GM18499 (cell line): ENCODE data around the gene CMC1.

Experiments used
- ATAC-seq: cut with Tn5 transposase; IDR thresholded peaks from one replicate; pipeline ENCODE4 v1.9.1; 2021; ENCODE audit warnings: moderate number of reproducible peaks; ENCODE audit not compliant: insufficient read depth, unreplicated experiment

The CMC1 gene

DNA sequence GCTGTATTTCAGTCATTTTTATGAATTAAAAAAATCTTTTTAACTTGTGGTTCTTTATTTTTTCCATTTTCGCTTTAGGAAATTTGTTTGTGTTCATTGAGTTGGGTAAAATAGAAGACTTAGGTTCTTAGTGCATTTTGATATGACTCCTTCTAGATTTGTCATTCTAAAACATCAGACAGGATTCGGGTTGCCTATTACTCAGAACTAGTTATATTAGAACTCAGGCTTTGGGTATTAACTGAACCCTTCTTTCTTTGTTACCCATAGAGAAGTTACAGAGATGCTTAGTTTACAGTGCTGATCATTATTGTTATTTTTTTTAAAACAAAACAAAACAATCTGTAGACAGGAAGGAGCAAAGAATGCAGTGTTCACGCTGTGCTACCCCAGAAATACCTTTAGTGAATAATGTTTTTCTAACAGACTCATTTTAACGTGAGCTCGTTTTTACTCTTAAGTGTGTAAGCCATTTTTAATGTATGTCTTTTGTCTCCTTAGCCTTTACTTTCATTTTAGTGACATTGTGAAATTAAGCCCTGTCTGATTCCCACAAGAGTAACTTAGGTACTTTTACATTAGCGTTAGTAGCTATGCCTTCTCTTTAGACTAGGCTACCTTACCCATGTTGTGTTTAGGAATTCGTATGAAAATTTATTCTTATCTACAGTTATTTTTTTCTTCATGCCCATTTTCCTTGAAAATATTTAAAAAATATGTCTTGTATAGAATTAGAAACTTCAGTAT, 53.4 kb downstream of the CMC1 start:
- ATAC-seq: no peak

DNA sequence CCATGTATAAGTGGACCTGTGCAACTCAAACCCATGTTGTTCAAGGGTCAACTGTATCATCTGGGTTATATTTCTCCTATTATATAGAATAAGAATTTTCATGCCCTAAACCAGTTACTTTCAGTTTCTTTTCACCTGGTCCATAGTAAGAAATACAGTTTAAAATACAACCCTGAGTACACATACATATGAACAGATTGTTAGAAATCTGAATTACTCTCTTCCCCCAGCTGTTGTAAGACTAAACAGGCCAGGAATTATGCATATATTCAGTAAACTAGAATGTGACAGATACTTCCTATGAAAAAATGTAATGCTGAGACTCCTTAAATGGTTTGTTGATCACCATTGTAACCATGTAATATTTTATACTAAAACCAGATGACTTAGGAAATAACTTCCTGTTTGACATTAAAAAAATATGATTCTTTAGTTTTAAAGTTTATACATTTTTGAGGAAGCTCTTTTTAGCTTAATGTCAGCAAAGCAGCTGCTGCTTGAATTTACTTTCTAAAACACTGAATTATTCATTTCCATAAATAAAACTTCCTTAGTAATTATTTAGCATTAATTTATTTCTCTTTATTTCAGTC, 54.6 kb downstream of the CMC1 start:
- ATAC-seq: no peak

DNA sequence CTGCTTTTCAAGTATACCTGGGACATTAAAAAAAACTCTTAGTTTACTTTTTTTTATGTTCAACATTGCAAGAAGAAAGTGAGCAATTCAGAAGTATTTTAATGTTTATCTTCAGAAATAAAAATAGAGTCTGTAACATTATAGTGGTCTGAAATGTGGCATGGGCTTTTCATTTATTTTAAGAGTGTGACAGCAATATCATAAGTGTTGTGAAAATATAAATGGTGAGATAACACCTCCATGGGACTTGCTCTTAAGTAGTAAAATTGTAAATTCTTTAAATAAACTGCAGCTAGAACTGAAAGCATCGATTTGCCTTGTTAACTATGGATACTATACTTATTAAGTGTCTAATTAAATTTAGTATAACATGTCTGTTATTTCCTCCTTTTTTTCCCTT, 58.3 kb downstream of the CMC1 start:
- ATAC-seq: no peak

DNA sequence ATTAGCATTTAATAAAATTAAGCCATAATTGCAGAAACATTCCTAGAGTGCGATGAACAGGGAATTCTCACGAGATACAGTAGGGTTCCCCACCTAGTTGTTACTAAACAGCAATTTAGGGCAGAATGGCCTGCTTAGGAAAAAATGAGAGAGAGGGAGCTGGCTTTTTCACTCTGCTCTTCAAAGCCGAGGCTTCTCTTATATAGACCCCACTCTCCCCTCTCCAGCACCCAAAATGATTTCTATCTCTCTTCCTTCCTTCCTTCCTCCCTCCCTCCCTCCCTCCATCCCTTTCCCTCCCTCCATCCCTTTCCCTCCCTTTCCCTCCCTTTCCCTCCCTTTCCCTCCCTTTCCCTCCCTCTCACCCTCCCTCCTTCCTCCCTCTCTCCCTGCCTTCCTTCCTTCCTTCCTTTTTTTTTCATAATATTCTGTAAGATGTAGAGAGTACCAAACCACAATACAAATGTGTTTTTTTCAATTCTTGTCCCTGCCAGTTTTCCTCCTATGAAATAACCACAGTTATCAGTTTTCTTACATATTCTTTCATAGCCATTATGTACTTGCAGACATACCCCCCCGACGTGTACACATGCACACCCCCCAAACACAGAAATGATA, 59.0 kb downstream of the CMC1 start:
- no peak for ATAC-seq

DNA sequence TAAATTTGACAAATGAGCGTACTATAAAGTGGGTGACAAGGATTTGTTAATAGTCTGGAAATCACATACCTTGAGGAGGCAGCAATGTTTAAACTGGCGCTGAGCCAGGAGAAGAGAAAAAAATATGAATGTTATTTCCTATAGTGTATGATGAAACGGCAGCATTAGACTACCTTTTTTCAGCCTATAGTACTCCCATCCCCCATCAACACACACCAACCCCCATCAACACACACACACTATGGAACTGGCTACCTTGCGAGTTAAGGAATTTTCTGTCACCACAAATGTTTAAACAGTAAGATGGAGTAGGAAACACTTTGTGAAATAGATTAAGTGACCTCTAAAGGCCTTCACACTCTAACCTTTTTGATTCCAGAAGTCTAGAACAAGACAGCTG, 60.3 kb downstream of the CMC1 start:
- no peak for ATAC-seq

DNA sequence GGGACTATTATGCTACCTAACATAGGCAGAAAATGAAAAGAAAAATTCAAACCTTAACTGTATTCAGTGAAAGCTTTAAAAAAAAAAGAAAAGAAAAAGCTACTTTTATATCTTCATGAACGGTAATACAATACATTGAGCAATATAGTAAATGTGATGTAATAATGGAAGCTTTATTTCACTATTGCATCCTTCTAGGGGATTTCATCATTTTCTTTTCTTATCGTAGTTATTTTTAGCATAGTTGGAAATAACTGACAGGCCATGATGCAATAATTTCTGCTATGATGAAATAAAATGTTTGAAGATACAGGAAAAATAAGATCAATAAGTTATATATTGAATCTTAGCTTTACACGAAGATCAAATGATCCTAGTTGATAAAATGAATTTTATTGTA, 66.8 kb downstream of the CMC1 start:
- no peak for ATAC-seq

DNA sequence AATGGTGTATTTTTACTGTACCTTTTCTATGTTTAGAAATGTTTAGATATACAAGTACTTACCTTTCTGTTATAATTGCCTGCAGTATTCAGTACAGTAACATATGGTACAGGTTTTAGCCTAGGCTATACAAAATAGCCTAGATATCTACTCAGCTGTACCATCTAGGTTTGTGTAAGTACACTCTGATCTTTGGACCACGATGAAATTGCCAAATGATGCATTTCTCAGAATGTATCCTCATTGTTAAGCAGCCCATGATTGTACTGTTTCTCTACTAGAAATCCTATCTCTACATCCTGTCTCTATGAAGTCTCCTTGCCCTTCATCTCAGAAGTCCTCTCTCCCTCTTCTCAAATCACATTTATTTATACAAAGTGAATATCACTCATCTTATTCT, 74.3 kb downstream of the CMC1 start:
- ATAC-seq: no peak

DNA sequence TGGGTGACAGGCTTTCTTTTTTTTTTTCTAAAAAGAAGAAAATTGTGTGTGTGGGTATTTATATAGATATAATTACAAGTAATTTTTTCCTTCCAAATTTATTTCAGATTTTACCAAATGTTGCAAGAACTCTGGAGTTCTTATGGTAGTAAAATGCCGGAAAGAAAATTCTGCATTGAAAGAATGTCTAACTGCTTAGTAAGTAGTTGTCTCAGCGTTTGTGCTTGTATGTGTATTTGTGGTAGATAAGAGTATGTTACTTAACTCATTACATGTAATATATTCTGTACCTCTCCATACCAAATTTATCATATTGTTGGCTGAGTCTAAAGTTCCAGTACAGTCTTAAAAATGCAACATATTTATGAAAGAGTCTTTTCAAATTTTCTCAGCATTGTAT, 74.8 kb downstream of the CMC1 start:
- ATAC-seq: no peak

DNA sequence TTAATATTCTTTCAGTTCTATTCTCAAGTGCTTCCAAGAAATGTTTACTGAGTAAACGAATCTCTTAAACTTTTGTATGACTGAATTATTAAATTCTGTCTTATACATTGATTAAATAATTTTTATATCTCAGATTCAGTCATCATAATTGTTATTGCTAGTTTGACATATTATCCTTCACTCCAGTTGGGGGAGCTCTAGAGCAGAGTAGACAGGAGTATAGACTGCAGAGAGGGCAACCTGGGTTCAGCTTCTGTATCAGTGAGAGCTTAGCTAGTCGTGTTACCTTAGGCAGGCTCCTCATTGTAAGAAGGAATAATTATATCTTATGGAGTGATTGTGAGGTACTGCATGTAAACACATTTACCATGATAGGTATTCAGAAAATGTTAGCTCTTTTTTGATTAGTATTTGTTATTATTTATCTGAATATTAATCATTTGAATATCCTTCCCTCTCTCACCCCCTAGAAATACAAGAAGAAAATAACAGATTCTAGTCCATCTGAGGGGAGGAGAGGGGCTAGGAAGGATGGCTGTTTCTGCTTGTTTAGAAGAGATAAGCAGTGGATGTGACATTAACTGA, 76.1 kb downstream of the CMC1 start:
- peak; percentile 92 for ATAC-seq

DNA sequence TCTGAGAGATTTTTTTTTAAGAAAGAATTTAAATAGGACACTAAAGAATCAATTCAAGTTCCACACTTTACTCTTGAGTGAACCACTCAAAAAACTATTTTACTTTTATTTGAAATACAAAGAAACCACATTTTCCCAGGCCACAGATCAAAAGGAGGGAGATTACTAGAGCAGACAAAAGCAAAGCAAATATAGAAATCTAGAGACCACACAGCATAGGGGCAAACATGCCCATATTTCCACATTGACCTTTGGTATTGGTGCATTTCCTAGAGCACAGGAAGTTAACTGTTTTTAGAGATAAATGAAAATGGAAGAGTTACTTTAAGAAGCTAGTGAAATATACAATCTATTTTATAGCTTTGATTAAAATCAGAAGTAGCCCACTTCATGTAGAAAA, 79.6 kb downstream of the CMC1 start:
- no peak for ATAC-seq

DNA sequence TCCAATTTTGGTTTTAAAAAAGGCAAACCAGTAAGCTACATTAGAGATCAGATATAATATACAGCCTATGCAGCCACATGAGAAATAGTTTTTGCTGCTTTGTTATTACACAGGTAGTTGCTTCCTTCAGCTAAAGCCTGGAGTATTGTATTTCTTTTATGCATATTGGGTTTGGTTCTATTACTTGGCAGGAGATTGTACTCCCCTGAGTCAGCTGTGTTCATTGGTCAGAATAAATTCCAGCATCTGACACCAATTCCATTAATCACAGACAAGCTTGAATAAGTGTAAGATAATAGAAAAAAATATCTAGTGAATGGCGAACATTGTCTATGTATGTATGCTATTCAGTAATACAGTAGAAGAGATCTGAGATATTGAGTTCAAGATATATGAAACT, 81.0 kb downstream of the CMC1 start:
- no peak for ATAC-seq

DNA sequence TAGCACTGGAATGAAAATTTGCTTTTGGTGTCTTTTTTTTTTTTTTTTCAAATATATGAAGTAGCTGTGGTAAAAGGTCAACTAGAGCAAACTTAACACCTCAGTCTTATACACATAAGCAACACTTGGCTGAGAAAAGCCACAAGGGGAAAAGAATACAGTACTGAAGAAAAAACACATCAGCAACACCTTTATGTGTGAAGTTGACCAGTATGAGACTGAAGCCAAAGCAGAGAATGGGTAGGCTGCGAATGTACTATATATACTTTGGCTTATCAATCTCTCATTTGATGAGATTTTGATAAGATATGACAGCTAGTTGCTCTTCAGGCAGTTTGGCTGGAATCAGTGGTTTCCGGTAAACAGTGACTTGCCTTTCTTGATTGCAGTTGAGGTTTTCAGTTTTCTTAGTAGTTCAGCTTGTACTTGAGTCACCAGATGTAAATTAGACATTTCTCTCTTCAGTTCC, 85.1 kb downstream of the CMC1 start:
- ATAC-seq: peak; percentile 43

DNA sequence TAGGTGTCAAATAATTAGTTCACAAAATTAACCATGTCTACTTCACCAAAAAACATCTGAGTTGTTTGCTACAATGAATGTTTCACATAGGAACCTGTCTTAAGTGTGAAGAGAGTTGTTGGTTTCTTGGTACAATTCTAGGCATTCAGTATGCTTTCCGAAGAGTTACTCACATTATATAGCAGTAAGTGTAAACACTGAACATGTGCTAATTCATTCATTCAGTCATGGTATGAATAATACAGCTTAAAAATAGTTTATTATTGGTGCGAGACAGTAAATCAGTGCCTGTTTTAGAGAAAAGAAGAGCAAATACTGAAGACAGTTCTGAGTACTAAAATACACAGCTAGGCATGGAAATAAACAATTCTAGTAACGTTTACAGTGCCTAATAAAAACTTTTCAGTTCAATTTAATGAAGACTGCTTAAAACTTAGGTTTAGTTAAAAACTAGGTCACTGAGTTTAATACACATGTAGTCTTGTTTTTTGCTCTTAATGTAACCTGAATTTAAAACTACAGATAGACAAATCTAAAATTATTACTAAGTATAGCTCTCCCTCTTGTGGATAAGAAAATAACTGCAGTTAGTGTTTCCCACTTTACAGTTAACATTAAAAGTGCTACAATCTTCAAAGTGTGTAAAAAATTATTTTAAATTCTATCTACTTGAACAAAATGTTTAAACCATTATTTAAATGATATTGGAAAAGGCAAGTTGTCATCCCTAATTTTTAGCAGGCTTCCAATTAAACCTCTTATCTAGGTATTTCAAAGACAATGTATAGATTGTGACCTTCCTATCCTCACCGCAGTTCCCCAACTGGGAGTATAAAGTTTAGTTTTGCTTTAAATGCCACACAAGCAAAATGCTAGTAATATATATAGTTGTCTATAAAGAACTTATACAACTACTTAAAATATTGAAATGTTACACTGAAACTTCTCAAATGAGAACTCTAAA, 87.1 kb downstream of the CMC1 start:
- ATAC-seq: no peak

DNA sequence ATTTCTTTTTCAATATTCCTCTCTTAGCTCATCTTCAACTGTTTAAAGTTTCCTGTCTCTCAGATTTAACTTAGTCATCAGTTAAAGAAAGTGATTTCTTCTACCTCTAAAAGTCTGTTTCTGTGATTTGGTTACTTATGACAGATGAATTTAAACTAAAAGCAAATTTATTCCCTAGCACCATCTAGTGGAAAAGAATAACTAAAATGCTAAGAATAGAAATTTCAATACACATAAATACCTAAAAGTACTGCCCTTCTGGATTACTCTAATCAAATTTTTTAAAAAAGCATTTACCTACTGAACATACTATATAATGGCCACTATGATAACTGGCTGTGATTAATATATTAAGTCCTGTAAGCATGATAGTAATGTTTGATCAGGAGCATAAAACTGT, 93.1 kb downstream of the CMC1 start:
- no peak for ATAC-seq

DNA sequence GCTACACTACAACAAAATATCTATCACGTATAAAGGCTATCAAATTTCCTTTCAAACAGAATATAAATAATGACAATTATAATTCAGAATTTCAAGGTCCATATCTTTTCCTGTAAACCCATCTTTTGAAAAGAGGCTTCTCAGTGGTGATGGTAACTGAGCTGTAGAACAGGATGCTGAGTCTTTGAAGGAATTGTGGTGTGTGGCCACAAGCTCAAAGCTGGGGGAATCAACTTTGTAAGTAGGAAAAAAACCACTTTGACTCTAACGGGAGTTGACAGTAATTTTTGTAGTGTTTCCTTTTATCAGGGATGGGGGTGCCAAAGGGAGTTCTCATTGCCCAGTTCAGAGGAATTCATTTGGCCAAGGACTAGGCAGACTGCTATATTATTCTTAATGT, 93.8 kb downstream of the CMC1 start:
- ATAC-seq: no peak

DNA sequence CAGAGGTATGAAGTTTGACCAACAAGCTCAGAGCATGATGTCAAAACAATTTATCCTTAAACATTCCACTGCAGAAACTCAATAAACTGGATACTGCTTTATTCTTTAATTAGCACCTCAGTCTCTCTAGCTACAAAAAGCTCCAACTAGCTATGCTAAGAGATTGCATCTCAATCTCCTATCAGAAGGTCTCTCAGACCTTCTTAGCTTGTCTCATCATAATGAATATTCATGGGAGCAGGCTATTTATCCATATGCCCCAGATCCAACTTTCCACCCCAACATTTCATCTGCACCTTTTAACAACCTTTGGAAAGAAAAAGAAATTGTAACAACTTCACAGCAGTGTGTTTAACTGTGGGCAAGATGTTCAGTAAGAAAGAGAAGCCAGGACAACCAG, 95.8 kb downstream of the CMC1 start:
- no peak for ATAC-seq

DNA sequence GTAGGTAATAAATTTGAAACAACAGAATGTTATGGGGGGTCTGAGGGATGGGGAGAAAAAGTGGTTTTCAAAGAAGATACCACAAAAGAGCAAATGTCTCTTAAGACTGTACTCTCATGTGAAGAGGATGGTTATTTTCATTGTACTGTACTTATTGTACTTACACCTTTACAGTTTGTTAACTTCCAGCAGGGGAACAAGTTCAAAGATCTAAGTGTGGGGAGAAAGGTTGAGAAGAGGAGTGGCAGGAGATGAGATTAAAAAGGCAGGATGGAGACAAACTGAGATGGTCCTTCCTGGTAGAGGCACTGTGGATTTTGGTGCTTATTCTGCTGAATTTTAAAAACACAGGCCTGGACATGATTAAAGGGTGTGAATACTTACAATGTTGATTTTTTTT, 101.7 kb downstream of the CMC1 start:
- ATAC-seq: no peak

DNA sequence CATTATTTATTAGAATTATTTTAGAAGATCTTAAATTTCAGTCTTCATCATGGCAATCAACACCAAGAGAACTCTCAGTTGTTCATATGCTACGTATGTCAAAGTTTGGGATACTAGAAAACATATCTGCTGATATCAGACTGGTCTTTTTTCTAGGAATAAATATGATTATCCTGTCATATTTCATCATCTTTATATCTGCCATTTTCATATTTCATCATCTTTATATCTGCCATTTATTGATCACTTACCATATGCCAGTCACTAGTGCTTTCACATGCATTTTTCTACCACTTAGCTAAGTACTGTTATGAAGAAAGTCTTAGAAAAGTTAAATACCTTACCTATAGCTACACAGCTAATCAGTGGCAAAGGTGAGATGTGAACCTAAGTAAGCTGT, 104.3 kb downstream of the CMC1 start:
- no peak for ATAC-seq

DNA sequence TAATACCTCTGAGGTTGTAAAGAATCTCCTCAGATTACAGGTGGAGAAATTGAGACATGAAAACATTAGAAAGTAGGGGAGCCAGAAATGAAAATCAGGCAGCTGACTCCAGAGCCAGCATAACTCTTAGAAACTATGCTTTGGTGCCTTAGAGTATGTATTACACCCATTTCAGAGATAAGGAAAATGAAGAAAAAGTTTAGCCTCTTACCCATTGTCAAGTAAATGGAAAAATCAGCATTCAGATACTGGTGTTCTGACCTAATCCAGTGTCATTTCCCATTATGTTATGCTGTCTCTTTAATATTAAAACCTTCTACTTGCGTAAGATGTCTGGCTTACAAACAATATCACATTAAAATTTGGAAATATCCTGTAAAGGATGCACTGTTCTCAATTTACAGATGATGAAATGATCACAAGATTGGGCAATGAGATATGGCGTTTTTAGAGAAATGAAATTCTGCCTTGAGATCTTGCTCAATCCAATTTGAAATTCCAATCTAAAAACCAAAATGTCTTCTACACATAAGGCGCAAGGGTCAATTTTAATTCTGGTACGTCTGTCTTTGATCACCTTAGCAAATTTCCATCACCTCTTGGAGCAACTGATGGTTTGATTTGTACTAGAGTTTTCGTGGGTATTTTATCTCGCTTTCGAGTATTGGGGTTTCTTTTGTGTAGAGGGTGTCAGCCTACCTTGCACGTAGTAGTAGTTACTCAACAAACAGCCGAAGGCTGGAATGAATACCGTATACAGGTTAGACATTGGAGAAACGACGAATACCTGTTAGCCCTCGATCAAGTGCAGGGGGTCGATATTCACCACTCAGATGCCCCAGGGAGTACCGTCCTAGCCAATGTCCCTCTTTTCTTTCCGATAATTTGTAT, 106.2 kb downstream of the CMC1 start:
- ATAC-seq: no peak
